ENCODE measurements around the gene VAX1. TPM values are rescaled to one million over a fixed set of nuclear protein-coding genes. Genes with fewer than 3 reads are reported as not detected.
"Not testable (repeated sequence)": the region's sequence is repeated elsewhere in the genome, so short reads cannot be mapped to it uniquely, and the experiment has no call there.

Gene VAX1
- total and polyA plus RNA-seq, 2 donors (not counting 3 experiments of a cell fraction or from before 2014, with no cell fraction given): not detected

DNA sequence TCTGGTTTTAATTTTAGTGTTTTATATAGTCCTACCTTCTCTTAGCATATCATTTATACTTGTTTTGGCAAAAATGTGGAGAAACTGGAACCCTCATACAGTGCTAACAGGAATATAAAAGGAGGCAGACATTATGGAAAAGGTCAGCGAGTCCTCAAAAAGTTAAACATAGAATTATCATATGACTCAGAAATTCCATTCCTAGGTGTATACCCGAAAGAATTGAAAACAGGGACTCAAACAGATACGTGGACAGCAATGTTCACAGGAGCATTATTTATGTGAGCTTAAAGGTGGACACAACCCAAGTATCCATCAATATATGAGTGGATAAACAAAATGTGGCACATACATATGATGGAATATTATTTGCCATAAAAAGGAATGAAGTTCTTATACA, 51.5 kb downstream of the VAX1 start:
- CTCF ChIA-PET: no interaction called here
- Histone ChIP-seq H3K9me3 (replicated peaks; ENCODE audit: control insufficient read depth, insufficient read depth, low read length) (no peaks in the 10 kb centered on the region), H3K4me3 (replicated peaks in 1 of 3; ENCODE audit: insufficient read depth in 1 of 3, low read depth in 1 of 3, low read length in 3 of 3) (no peak overlapping the region), H3K79me2 (ENCODE audit: control insufficient read depth, insufficient read depth, low read length) (no peaks in the 10 kb centered on the region), H3K4me1 (ENCODE audit: control insufficient read depth, extremely low read depth, insufficient read depth, low read length) (no peaks in the 10 kb centered on the region), H3K36me3 (ENCODE audit: control insufficient read depth in 2 of 2, extremely low read depth in 1 of 2, insufficient read depth in 2 of 2, low read length in 2 of 2) (no peaks in the 10 kb centered on the region), H4K20me1 (replicated peaks; ENCODE audit: control insufficient read depth, extremely low read depth, insufficient read depth, low read length) (no peaks in the 10 kb centered on the region), H2AFZ (ENCODE audit: low read depth, low read length) (no peak overlapping the region), H3K9ac (replicated peaks; ENCODE audit: extremely low read depth, insufficient read depth, low read length) (no peak overlapping the region), H3K27ac (ENCODE audit: insufficient read depth, low read depth, low read length) (no peak overlapping the region), H3K4me2 (ENCODE audit: insufficient read depth, low read length) (no peak overlapping the region), H3K9me1 (replicated peaks; ENCODE audit: control insufficient read depth, extremely low read depth, insufficient read depth, low read length) (no peaks in the 10 kb centered on the region), H3K27me3 (ENCODE audit: control insufficient read depth in 2 of 2, insufficient read depth in 2 of 2, low read length in 2 of 2) (peaks cover 0 to under 1% of the 10 kb centered on the region in 2 experiments)
- FAIRE-seq (no peak), DNase-seq (ENCODE audit: low read depth, low spot score) (no peak)
- dilution Hi-C loops (cut with MboI; ENCODE audit: extremely low pct_ligation_motif_present, low sequenced_read_pairs) (no loop called here), intact Hi-C loops (cut with micrococcal nuclease) (no loop called here)
- POLR2A ChIA-PET: no interaction called here
- no TSS peak for BruUV-seq (replicated peaks)
- TF ChIP-seq, protein P1, sequence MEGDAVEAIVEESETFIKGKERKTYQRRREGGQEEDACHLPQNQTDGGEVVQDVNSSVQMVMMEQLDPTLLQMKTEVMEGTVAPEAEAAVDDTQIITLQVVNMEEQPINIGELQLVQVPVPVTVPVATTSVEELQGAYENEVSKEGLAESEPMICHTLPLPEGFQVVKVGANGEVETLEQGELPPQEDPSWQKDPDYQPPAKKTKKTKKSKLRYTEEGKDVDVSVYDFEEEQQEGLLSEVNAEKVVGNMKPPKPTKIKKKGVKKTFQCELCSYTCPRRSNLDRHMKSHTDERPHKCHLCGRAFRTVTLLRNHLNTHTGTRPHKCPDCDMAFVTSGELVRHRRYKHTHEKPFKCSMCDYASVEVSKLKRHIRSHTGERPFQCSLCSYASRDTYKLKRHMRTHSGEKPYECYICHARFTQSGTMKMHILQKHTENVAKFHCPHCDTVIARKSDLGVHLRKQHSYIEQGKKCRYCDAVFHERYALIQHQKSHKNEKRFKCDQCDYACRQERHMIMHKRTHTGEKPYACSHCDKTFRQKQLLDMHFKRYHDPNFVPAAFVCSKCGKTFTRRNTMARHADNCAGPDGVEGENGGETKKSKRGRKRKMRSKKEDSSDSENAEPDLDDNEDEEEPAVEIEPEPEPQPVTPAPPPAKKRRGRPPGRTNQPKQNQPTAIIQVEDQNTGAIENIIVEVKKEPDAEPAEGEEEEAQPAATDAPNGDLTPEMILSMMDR (IDR thresholded peaks at IDR 0.05; ENCODE audit: extremely low read depth in 1 of 2, insufficient read depth in 1 of 2, low read depth in 1 of 2, low read length in 2 of 2): no peak
- TF ChIP-seq JUN (IDR thresholded peaks at IDR 0.05; ENCODE audit: borderline replicate concordance, insufficient read depth, insufficient read length, low read depth): no peak
- TF ChIP-seq MYC (IDR thresholded peaks at IDR 0.05; ENCODE audit: low read depth, low read length): no peak
- no peak for TF ChIP-seq POLR2AphosphoS5 (IDR thresholded peaks at IDR 0.05; ENCODE audit: insufficient read depth, low read depth, low read length)
- no peak for TF ChIP-seq EZH2 (IDR thresholded peaks at IDR 0.05; ENCODE audit: borderline replicate concordance, low read depth, low read length, severe bottlenecking)
- TF ChIP-seq, protein P2, sequence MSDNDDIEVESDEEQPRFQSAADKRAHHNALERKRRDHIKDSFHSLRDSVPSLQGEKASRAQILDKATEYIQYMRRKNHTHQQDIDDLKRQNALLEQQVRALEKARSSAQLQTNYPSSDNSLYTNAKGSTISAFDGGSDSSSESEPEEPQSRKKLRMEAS (IDR thresholded peaks at IDR 0.05; ENCODE audit: insufficient read depth, insufficient read length): no peak
- TF ChIP-seq FOS (IDR thresholded peaks at IDR 0.05; ENCODE audit: borderline replicate concordance, insufficient read depth, low read length): no peak
- no peak for TF ChIP-seq POLR2A (IDR thresholded peaks at IDR 0.05; ENCODE audit: low read depth, low read length)
- TF ChIP-seq GATA2 (IDR thresholded peaks at IDR 0.05; ENCODE audit: insufficient read depth, insufficient read length, low read depth, low read length): no peak

DNA sequence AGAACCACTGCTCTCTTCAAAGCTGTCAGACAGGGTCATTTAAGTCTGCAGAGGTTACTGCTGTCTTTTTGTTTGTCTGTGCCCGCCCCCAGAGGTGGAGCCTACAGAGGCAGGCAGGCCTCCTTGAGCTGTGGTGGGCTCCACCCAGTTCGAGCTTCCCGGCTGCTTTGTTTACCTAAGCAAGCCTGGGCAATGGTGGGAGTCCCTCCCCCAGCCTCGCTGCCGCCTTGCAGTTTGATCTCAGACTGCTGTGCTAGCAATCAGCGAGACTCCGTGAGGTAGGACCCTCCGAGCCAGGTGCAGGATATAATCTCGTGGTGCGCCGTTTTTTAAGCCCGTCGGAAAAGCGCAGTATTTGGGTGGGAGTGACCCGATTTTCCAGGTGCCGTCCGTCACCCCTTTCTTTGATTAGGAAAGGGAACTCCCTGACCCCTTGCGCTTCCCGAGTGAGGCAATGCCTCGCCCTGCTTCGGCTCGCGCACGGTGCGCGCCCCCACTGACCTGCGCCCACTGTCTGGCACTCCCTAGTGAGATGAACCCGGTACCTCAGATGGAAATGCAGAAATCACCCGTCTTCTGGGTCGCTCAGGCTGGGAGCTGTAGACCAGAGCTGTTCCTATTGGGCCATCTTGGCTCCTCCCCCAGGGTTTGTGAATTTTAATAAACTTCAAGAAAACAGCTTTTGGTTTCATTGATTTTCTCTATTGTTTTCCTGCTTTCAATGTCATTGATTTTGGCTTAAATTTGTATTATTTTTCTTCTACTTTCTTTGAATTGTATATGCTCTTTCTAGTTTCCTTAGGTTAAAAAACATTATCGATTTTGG, 53.4 kb downstream of the VAX1 start:
- BruUV-seq (replicated peaks); CTCF ChIA-PET; H3K79me2 ChIP-seq (ENCODE audit: control insufficient read depth, insufficient read depth, low read length); H4K20me1 ChIP-seq (replicated peaks; ENCODE audit: control insufficient read depth, extremely low read depth, insufficient read depth, low read length); H3K27me3 ChIP-seq (ENCODE audit: control insufficient read depth in 2 of 2, insufficient read depth in 2 of 2, low read length in 2 of 2); H2AFZ ChIP-seq (ENCODE audit: low read depth, low read length); FAIRE-seq; H3K27ac ChIP-seq (ENCODE audit: insufficient read depth, low read depth, low read length); H3K36me3 ChIP-seq (ENCODE audit: control insufficient read depth in 2 of 2, extremely low read depth in 1 of 2, insufficient read depth in 2 of 2, low read length in 2 of 2); H3K9me3 ChIP-seq (replicated peaks; ENCODE audit: control insufficient read depth, insufficient read depth, low read length); H3K9me1 ChIP-seq (replicated peaks; ENCODE audit: control insufficient read depth, extremely low read depth, insufficient read depth, low read length); H3K4me2 ChIP-seq (ENCODE audit: insufficient read depth, low read length); H3K4me3 ChIP-seq (replicated peaks in 1 of 3; ENCODE audit: insufficient read depth in 1 of 3, low read depth in 1 of 3, low read length in 3 of 3); POLR2A ChIA-PET; H3K9ac ChIP-seq (replicated peaks; ENCODE audit: extremely low read depth, insufficient read depth, low read length); H3K4me1 ChIP-seq (ENCODE audit: control insufficient read depth, extremely low read depth, insufficient read depth, low read length); DNase-seq (ENCODE audit: low read depth, low spot score); intact Hi-C loops (cut with micrococcal nuclease); dilution Hi-C loops (cut with MboI; ENCODE audit: extremely low pct_ligation_motif_present, low sequenced_read_pairs): not testable (repeated sequence)
